ENCODE data around the gene TMEM109. TPM values are rescaled to one million over a fixed set of nuclear protein-coding genes. Genes with fewer than 3 reads are reported as not detected.
A peak's percentile ranks its signal among the peaks of the same experiment; 100 is the strongest.

Gene TMEM109
- total and polyA plus RNA-seq, 9 of the 15 experiments (the other 6 are each of a cell fraction or from before 2014, with no cell fraction given): 9.2 to 71.3 (median 30.5) TPM

- no peak for TF ChIP-seq CEBPG (CRISPR knock-in tag; IDR thresholded peaks at IDR 0.05)
- TF ChIP-seq CEBPG (tag; conservative IDR thresholded peaks at IDR 0.05 in 1 of 2, IDR thresholded peaks at IDR 0.05 in 1 of 2): no peak
- TF ChIP-seq SMAD2 (IDR thresholded peaks at IDR 0.05; ENCODE audit: low read depth, low read length): no peak
- TF ChIP-seq KAT2B (IDR thresholded peaks at IDR 0.05; ENCODE audit: low read depth, low read length): no peak
- TF ChIP-seq BRD4 (IDR thresholded peaks at IDR 0.05): no peak
- no peak for TF ChIP-seq ZNF431 (CRISPR knock-in tag; IDR thresholded peaks at IDR 0.05)
- TF ChIP-seq IRF2 (CRISPR knock-in tag; IDR thresholded peaks at IDR 0.05): no peak
- TF ChIP-seq ZNF277 (CRISPR knock-in tag; IDR thresholded peaks at IDR 0.05; ENCODE audit: borderline replicate concordance): no peak
- no peak for TF ChIP-seq ZBTB26 (CRISPR knock-in tag; IDR thresholded peaks at IDR 0.05)
- 0 out of 4 replicates have a peak, but pooled peaks of 1 of the 2 experiments have one; percentile 33 for TF ChIP-seq ZMIZ1 (IDR thresholded peaks at IDR 0.05; ENCODE audit: low read depth in 2 of 2, low read length in 2 of 2)
- no peak for TF ChIP-seq RBM25 (IDR thresholded peaks at IDR 0.05; ENCODE audit: low read depth, low read length, severe bottlenecking)
- TF ChIP-seq RREB1 (CRISPR knock-in tag; IDR thresholded peaks at IDR 0.05): no peak
- TF ChIP-seq PYGO2 (tag; IDR thresholded peaks at IDR 0.05): no peak
- no peak for TF ChIP-seq LCOR (CRISPR knock-in tag; IDR thresholded peaks at IDR 0.05)
- TF ChIP-seq GATA2 (CRISPR knock-in tag; IDR thresholded peaks at IDR 0.05): peak; percentile 83
- TF ChIP-seq ZNF12 (CRISPR knock-in tag; IDR thresholded peaks at IDR 0.05): no peak
Measured at GRCh38 chr11:60891103-60891741, 22.7 kb upstream of the TMEM109 start (continued).

Data from K562 (cell line).